ENCODE data around the gene MRTFA.
"Not testable (repeated sequence)": the region's sequence is repeated elsewhere in the genome, so short reads cannot be mapped to it uniquely, and the experiment has no call there.

Gene MRTFA

DNA sequence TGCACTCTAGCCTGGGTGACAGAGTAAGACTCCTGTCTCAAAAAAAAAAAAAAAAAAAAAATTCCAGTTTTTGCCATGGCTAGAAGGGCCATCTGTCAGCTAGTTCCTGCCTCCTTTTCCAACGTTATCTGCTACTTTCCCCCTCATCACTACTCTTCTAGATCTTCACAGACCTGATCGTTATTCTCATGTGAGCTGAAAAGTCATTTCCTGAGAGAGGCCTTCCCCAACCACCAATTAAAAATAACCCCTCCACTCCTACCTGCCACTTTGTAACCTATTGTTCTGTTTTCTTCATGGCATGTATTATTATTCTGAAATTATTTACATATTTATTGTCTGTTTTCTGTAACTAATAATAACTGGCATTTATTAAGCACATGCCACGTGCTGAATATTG is 241.9 kb downstream of the MRTFA start:
- no peak for DNase-seq (ENCODE audit: low read depth)

DNA sequence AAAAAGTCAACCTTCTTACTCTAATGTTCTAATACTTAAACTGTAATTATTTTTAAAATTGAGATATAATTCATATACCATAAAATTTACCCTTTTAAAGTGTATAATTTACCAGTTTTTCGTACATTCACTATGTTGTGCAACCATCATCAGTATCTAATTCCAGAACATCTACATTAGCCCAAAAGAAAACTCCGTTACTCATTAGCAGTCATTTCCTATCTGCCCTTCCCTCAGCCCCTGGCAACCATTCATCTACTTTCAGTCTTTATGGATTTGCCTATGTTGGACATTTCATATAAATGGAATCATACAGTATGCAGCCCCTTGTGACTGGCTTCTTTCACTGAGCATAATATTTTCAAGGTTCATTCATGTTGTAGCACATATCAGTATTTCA is 243.9 kb downstream of the MRTFA start:
- DNase-seq (ENCODE audit: low read depth), result no peak

DNA sequence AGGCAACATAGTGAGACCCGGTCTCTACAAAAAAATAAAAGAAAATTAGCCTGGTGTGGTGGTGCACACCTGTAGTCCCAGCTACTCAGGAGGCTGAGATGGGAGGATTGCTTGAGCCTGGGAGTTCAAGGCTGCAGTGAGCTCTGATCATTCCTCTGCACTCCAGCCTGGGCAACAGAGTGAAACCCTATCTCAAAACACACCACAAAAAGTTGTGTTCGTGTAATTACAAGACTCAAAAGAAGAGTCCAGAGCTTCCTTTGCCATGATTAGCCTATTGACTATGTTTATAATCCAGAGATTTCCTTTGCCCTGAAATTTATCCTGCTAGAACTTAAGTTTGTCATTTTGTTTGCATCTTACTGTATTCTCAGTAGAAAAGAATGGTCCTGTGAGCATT is 245.1 kb downstream of the MRTFA start:
- DNase-seq (ENCODE audit: low read depth), result no peak

DNA sequence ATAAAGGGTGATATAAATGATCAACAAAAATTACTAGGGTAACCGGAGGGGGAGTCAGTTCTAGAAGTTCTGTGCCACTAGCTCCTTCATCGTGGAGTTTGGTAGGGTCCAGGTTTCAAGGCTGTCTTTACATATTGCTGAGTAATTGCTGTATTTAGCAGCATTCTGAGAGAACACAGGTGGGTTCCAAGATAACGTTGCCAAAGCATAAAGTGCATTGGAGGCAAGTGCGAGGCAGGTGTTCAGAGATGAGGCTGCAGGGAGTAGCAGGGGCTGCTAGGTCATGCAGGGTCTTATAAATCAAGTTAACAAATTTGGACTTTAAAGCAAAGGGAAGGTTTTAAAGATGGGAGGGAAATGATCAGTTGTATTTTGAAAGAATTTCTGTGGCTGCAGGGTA is 248.3 kb downstream of the MRTFA start:
- DNase-seq (ENCODE audit: low read depth), result no peak

DNA sequence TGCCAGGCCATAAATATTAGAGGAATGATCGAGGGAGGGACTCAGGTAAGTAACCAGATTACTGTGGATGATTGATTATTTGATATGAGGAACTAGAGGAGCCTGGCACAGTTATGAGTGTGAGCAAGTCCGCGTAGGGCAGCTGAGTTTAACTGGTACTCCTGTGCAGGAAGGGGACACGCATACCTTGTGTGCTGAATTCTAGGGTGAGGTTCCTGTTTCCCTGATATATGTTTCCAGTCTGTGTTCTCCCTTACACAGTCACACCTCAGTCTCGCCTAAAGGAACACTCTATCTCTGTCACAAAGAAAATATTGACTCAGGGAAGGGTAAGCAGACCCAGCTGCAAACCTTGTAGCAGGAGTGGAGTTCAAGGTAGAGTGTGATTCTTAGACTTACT is 248.8 kb downstream of the MRTFA start:
- DNase-seq (ENCODE audit: low read depth), result no peak

DNA sequence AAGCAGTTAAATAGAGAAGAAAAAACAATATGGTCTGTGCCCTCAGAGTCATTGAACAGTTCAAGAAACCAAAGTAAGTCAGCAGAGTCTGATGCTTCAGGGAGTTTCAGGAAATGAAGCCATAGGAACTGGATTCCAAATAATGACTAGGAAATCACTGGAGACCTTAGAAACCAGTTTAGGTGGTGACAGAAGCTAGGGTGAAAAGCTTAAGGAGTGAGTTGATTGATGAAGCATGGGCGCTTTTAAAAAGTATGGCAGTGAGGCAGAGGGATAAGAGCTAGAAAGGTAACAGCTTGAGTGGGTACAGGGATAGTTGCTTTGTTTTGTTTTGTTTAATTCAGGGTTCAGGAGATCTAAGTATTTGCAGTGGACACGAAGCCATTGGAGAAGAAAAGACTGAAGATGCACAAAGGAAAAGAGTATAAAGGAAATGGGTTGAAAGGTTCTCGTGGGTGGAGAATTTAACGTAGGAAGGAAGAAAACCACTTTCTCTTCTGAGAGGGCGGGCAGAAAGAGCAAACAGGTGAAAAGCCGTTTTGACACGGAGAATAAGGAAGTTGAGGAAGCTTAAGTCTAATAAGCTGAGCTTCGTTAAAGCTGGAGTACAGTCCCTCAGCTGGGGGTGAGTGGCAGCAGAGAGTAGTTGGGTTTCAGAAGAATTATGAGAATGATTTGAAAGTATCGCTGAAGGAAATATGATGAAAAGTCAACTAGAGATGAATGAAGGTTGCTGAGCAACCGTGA is 251.3 kb downstream of the MRTFA start:
- no peak for DNase-seq (ENCODE audit: low read depth)

DNA sequence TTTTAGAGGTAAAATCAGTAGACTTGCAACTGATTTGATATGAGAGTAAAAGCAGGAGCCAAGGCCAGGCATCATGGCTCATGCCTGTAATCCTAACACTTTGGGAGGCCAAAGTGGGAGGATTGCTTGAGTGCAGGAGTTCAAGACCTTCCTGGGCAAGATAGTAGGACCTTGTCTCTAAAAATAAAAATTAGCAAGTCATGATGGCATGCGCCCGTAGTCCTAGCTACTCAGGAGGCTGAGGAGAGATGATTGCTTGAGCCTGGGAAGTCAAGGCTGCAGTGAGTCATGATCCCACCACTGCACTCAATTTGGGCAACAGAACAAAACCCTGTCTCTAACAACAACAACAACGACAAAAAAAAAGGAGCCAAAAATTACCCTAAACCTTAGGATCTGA is 252.6 kb downstream of the MRTFA start:
- DNase-seq (ENCODE audit: low read depth), result no peak

DNA sequence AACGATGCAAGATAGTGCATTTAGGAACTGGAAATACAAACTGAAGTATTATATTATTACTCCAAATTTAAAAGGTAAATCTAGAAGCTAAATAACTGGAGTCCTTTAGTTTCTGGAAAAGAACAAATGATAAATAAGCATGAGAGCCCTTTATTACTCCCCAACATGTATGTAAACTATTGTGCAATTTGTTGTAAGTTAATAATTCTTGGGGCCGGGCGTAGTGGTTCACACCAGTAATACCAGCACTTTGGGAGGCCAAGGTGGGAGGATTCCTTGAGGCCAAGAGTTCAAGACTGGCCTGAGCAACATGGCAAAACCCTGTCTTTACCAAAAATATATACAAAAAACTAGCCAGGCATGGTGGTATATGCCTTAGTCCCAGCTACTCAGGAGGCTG is 255.1 kb downstream of the MRTFA start:
- DNase-seq (ENCODE audit: low read depth), result no peak

DNA sequence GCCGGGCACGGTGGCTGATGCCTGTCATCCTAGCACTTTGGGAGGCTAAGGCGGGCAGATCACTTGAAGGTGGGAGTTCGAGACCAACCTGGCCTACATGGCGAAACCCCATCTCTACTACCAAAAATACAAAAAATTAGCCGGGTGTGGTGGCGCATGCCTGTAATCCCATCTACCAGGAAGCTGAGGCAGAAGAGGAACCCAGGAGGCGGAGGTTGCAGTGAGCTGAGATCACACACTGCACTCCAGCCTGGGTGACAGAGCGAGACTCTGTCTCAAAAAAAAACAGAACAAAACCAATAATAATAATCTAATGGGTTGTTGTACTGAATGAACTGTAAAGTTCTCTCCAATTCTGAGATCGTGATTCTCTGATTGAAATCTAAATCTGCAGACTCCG is 258.1 kb downstream of the MRTFA start:
- DNase-seq (ENCODE audit: low read depth), result not testable (repeated sequence)

DNA sequence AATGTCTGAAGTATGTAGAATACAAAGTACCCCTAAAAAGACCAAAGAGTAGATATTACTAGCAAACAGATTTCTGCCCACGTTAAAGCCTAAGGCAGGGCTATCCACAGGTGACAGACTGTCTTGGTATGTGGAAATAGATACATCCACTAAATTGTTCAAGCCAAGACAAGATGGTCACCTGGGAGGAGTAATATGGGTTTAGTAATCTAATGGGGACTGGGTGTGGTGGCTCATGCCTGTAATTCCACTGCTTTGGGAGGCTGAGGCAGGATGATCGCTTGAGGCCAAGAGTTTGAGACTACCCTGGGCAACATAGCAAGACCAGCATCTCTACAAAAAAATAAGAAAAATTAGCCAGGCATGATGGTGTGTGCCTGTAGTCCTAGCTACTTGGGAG is 258.6 kb downstream of the MRTFA start:
- no peak for DNase-seq (ENCODE audit: low read depth)

DNA sequence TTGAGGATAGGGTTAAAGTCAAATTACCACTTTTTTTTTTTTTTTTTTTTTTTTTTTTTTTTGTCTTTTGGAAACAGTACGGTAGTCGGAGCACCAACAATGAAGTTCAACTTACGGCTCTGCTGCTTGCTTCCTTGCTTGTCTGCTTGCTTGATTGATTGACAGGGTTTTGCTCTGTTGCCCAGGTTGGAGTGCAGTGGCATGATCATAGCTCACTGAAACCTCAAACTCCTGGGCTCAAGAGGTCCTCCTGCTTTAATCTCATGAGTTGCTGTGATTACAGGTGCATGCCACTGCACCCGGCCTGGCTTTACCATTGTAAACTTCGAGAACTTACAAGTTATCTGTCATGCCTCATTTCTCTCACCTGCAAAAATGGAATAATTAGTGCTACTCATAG is 260.4 kb downstream of the MRTFA start:
- no peak for DNase-seq (ENCODE audit: low read depth)

DNA sequence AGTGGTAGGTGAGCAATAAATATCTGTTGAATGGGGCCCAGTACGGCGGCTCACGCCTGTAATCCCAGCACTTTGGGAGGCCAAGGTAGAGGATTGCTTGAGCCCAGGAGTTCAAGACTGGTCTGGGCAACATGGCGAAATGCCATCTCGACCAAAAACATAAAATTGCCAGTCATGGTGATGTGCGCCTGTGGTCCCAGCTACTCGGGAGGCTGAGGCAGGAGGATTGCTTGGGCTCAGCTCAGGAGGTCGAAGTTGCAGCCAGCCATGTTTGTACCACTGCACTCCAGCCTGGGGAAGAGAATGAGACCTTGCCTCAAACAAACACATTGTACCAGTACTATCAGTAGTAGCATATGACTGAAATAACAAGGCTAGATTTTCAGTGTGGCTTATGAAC is 262.0 kb downstream of the MRTFA start:
- no peak for DNase-seq (ENCODE audit: low read depth)

DNA sequence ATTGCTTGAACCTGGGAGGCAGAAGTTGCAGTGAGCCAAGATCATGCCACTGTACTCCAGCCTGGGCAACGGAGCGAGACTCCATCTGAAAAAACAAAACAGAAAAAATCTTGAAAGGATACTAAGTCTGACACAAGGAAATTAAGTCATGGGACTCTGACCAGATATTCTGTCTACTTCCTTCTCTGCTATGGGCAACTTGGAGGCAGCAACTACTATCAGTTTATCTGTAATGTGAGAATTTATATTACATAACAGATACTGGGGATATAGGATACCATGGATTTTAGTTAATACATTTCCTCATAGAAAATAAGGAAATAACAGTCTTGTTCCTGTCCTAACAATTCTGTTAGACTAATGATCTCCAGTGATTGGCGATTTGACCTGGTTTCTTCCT is 267.7 kb downstream of the MRTFA start:
- no peak for DNase-seq (ENCODE audit: low read depth)

DNA sequence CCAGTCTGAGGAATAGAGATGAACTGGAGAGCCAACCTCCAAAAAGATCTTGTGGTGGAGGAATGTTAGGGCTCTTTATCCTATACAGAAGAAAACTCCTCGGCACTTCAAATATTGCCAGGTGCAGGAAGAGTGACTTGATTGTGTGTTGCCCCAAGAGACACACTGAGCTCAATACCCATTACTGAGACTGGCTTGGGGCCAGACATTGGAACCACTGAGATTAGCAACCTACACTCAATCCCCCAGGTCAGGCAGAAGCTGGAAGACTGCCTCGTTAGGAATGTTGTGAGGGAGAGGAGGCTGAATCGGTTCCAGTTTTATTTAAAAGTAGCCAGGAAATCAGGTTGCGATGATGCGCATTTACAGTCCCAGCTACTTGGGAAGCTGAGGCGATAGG is 268.5 kb downstream of the MRTFA start:
- no peak for DNase-seq (ENCODE audit: low read depth)

DNA sequence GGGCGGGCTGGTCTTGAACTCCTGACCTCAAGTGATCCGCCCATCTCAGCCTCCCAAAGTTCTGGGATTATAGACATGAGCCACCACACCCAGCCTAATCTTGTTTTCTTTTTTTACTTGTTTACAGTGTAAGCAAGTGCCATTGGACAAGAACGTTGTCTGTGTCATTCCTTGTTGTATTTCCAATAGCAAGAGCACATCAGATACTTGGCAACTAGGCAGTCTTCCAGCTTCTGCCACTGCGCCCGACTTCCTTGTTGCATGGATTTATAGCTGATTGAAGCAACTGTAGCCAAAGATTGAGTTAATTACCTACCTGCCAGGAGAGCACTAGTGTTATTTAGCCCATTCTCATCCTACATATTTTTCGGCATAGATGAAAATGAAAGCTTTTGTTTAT is 269.2 kb downstream of the MRTFA start:
- no peak for DNase-seq (ENCODE audit: low read depth)

DNA sequence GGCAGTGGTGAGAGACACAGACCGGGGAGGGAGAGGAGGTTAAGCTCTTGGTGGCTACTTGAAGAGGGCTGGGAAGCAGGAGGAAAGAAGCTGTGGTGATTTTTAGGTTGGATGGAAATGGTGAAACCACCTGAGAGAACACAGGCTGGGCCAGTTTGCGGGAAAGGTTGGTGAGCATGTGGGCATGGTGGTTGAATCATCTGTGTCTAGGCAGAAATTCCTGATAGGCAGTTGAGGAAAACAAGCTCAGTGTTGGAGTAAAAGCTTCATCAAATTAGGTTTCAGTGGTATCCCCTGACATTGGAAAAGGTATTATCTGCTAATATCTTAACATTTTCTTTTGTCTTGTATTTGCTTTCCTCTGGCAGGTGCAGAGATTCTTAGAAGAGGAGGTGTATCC is 270.5 kb downstream of the MRTFA start:
- no peak for DNase-seq (ENCODE audit: low read depth)

DNA sequence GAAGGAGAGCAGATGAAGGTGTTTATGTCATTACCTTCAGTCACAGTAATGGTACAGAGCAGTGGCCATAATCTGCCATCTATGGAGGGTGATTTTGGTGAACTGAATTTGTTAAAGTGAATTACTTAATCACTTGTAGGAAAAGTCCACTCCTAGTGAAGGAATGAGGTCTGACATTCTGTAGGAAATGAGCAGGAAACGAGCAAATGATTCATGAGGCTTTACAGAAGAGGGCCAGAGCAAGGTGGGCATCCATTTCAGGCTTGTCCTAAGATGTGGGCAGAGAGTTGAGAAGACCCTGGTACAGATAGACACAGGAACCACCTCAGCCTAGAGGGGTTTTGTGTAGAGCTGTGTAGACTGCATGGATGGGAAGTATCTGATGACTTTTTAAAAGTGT is 272.1 kb downstream of the MRTFA start:
- no peak for DNase-seq (ENCODE audit: low read depth)

DNA sequence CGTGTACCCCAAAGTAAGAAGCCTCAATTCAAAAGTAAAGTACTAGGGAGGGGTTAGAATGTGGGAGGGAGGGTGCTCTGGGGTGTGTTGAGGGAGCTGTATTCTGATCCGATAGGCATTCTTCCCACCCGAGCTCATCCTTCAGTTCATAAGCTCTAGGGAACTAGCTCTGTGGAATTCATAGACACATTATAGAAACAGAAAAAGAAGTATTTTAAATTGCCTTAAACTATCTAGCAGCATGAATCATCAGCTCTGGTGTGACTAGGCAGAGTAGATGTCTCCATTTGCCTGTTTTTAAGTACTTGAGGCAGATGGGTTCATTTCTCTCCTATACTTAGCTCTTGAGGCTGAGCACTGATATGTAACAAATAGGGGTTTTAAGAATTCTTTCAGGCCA is 273.5 kb downstream of the MRTFA start:
- DNase-seq (ENCODE audit: low read depth), result no peak

DNA sequence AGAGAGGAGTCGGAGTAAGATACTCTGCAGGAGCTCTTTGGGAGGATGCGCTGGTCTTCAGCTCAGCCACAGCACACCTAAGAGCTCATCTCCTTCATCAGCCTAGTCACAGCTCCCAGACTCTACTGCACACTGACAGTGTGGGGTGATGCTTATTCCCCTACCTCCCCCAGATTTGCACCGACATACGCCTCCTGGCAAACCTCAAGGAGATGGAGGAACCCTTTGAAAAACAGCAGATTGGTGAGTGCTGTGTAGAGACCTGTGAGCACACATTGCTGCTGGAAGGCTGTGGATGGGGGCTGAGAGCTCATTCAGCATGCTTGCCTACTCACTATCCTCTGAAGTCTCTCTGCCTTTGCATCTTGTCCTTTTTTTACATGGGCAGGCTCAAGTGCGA is 275.4 kb downstream of the MRTFA start:
- DNase-seq (ENCODE audit: low read depth), result no peak
